Eye (tissue), 1 donor: Measurements from ENCODE around the gene TMX4.
"Not testable (repeated sequence)": the region's sequence is repeated elsewhere in the genome, so short reads cannot be mapped to it uniquely, and the experiment has no call there.

Experiments
- DNase-seq: peaks from one replicate; pipeline ENCODE4 v3.0.0-alpha.2; 2015

Gene TMX4

GRCh38 chr20:7959484-7959883 is 60.1 kb downstream of the TMX4 start:
- no peak for DNase-seq

DNA sequence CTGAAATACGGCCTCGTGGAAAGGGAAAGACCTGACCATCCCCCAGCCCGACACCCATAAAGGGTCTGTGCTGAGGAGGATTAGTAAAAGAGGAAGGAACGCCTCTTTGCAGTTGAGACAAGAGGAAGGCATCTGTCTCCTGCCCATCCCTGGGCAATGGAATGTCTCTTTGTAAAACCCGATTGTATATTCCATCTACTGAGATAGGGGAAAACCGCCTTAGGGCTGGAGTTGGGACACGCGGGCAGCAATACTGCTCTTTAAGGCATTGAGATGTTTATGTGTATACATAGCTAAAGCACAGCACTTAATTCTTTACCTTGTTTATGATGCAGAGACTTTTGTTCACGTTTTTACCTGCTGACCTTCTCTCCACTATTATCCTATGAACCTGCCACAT is 63.0 kb downstream of the TMX4 start:
- DNase-seq: not testable (repeated sequence)

- DNase-seq: no peak
Measured at GRCh38 chr20:7950387-7950786, 69.2 kb downstream of the TMX4 start.

DNA sequence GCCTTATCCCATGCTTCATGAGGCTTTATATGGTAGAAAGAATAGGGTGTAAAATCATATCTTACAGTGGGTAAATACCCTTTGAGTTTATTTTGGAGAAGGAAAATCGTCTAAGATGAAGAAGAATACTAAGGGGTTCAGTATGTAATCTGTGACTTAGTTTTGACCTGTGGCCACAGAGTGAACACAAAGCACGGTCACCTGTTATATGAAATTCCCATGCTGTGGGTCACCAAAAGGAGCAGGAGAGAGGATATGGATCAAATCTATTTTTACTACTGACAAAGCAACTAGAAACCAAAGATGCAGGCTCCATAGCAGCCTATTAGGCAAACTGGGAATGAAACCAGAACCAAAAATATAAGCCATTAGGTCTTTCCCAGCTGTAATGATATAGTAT is 75.7 kb downstream of the TMX4 start:
- DNase-seq: no peak

GRCh38 chr20:7940341-7940740 is 79.2 kb downstream of the TMX4 start, which contains the start of gene HAO1:
Gene HAO1, minus strand, starts transcription at chr20:7940458. Its CDS starts 36 bp downstream, at chr20:7940422.
- DNase-seq: no peak

GRCh38 chr20:7939663-7940062 is 79.9 kb downstream of the TMX4 start:
- DNase-seq: no peak

GRCh38 chr20:7938058-7938457 is 81.5 kb downstream of the TMX4 start:
- no peak for DNase-seq

DNA sequence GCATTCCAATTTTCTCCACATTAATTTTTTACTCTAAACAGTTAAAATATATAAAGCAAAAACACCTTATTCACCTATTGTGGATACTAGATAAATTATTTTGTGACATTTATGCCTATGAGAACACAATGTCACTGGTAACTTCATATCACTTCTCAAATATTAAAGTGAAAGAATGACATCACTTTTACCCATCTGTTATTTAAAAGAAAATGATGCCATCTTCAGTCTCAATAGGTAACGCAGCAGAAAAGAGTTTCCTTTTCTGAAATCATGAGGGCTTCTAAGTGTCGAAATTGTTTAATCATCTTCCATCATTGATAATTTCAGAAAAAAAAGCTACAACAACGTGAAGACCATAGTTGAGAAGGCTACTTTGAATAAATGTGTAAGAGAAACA is 82.2 kb downstream of the TMX4 start:
- DNase-seq: no peak

DNA sequence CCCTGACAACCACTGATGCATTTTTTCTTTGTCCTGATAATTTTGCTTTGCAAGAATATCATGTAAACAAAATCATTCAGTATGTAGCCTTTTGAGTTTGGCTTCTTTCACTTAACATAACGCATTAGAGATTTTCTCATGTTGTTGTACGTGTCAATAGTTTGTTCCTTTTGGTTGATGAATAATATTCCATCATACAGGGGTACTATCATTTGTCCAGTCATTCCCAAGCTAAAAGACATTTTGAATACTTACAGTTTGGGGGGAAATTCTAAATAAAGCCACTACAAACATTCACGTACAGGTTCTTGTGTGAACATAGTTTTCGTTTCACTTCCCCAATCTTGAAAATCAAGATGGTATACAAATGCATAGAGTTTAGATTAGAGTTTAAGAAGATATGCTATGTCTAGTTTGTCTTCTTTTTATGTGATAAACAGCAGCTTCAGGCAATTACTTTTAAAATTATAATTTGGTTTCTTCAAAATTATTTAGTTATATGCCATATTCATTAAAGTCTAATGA is 84.5 kb downstream of the TMX4 start:
- no peak for DNase-seq

- no peak for DNase-seq
Measured at GRCh38 chr20:7933346-7933745, 86.2 kb downstream of the TMX4 start.

GRCh38 chr20:7930343-7930742 is 89.2 kb downstream of the TMX4 start:
- DNase-seq: no peak
